ENCODE results near the gene OTOF. TPM values are rescaled to one million over a fixed set of nuclear protein-coding genes. Genes with fewer than 3 reads are reported as not detected.

The OTOF gene
- total RNA-seq, 6 experiments from 2014 or later = 0.06 to 0.12 TPM; not detected in 4

DNA sequence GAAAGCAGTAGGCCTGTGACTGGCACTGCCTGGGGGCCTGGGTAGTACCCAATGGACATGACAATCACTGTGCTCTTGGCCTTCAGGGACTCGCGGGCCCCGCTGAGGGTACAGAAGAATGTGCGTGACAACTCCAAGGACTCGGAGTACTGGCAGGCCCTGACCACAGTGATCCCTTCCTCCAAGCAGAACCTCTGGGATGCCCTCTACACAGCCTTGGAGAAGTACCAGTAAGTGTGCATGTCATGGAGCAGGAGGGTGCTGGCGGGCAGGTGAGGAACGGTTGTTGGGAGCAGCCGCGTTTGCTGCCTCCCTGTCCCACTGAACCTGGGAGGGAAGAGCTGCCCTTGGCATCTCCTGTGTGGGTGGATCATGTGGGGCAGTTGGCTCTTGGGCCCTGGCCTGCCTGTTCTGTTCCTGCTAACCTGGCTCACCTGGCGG is 23.3 kb downstream of the OTOF start:
- ATAC-seq (no peak), DNase-seq (peak in 2 of 3 donors; percentile 42 to 44)
- Histone ChIP-seq H3K27ac (no peak overlapping the region), H3K27me3 (no peaks in the 10 kb centered on the region), H3K36me3 (no peaks in the 10 kb centered on the region), H3K4me1 (peaks cover 0 to 9% (median 0%) of the 10 kb centered on the region in 4 donors), H3K9me3 (no peaks in the 10 kb centered on the region), H3K4me3 (no peak overlapping the region)
- intact Hi-C loops (cut with DNase I) = no loop called here
- TF ChIP-seq POLR2A (IDR thresholded peaks at IDR 0.05) = no peak
- TF ChIP-seq, protein P1, sequence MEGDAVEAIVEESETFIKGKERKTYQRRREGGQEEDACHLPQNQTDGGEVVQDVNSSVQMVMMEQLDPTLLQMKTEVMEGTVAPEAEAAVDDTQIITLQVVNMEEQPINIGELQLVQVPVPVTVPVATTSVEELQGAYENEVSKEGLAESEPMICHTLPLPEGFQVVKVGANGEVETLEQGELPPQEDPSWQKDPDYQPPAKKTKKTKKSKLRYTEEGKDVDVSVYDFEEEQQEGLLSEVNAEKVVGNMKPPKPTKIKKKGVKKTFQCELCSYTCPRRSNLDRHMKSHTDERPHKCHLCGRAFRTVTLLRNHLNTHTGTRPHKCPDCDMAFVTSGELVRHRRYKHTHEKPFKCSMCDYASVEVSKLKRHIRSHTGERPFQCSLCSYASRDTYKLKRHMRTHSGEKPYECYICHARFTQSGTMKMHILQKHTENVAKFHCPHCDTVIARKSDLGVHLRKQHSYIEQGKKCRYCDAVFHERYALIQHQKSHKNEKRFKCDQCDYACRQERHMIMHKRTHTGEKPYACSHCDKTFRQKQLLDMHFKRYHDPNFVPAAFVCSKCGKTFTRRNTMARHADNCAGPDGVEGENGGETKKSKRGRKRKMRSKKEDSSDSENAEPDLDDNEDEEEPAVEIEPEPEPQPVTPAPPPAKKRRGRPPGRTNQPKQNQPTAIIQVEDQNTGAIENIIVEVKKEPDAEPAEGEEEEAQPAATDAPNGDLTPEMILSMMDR (IDR thresholded peaks at IDR 0.05) = no peak
- WGBS (ENCODE audit: insufficient coverage, low coverage, low lambda C conversion rate, missing lambda C conversion rate) = no CpG with 5 or more reads among the region's 10 CpGs

DNA sequence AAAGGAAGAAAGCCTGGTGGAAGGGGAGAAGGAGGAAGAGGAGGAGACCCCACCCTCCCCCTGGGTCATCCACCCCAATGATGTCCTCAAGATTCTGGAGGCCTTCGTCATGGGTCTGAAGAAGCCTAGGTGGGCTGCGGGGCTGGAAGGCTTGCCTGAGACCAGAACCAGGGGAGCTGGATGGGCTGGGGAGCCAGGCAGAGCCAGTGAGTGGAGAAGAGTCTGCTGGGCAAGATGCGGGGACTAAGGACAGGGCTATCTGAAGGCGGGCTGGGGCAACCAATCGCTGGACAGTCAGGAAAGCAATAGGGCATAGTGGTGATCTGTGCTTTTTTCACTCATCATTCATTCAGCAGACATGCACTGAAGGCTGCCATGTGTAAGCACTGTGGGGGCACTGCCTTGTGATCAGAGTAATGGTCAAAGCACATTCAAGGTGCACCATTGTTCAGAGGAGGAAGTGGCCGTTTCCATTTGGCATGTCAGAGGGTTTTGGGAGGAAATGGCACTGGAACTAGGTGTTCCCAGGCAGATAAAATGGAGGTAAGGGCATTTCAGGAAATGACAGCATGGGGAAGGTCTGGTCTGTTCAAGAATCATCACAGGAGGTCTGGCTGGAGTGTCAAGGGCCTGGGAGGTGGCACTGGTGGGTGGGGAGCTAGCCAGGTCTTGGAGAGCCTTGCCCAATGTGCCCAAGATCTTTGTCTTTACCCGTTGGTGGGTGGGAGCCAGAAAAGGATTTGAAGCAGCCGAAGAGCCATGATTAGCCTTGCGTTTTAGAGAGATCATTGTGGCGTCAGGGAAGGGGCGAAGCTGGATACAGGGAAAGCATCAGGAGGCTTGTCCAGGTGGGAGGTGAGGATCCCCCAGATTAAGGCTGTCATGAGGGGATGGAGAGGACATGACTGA is 24.2 kb downstream of the OTOF start:
- no peak overlapping the region for H3K4me3 ChIP-seq
- H3K27me3 ChIP-seq = no peaks in the 10 kb centered on the region
- intact Hi-C loops (cut with DNase I) = no loop called here
- H3K4me1 ChIP-seq = peaks cover 0 to 9% (median 0%) of the 10 kb centered on the region in 4 donors
- no peaks in the 10 kb centered on the region for H3K36me3 ChIP-seq
- ATAC-seq = no peak
- TF ChIP-seq, protein P1 (IDR thresholded peaks at IDR 0.05) = no peak
- TF ChIP-seq POLR2A (IDR thresholded peaks at IDR 0.05) = no peak
- DNase-seq = peak in 2 of 3 donors; percentile 34 to 37
- H3K9me3 ChIP-seq = no peaks in the 10 kb centered on the region
- H3K27ac ChIP-seq = no peak overlapping the region
- WGBS (ENCODE audit: insufficient coverage, low coverage, low lambda C conversion rate, missing lambda C conversion rate) = 77% methylated on average over 6 of the region's 11 CpGs

DNA sequence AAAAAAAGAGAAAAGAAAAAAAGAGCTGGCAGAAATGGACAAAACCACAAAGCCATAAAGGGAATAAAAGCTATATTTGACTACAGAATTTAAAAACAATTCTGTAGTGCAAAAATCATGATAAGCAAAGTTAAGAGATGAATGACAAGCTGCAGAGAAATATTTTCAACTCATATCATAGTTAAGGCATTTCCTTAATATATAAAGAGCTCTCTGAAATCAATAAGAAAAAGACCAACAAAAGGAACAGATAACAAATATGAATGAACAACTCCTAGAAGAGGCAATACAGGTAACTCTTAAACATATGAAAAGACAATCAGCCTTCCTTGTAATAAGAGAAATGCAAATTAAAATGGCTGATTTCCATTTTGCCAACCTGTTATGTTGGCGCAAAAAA is 26.2 kb downstream of the OTOF start:
- WGBS (ENCODE audit: insufficient coverage, low coverage, low lambda C conversion rate, missing lambda C conversion rate) = 82% methylated on average over 1 of the region's 1 CpG
- TF ChIP-seq, protein P1 (IDR thresholded peaks at IDR 0.05) = no peak
- TF ChIP-seq POLR2A (IDR thresholded peaks at IDR 0.05) = no peak
- ATAC-seq = no peak
- H3K36me3 ChIP-seq = no peaks in the 10 kb centered on the region
- no peak overlapping the region for H3K4me3 ChIP-seq
- intact Hi-C loops (cut with DNase I) = no loop called here
- no peak overlapping the region for H3K27ac ChIP-seq
- no peaks in the 10 kb centered on the region for H3K9me3 ChIP-seq
- H3K27me3 ChIP-seq = no peaks in the 10 kb centered on the region
- H3K4me1 ChIP-seq = peaks cover 0 to 6% (median 0%) of the 10 kb centered on the region in 4 donors
- no peak for DNase-seq

DNA sequence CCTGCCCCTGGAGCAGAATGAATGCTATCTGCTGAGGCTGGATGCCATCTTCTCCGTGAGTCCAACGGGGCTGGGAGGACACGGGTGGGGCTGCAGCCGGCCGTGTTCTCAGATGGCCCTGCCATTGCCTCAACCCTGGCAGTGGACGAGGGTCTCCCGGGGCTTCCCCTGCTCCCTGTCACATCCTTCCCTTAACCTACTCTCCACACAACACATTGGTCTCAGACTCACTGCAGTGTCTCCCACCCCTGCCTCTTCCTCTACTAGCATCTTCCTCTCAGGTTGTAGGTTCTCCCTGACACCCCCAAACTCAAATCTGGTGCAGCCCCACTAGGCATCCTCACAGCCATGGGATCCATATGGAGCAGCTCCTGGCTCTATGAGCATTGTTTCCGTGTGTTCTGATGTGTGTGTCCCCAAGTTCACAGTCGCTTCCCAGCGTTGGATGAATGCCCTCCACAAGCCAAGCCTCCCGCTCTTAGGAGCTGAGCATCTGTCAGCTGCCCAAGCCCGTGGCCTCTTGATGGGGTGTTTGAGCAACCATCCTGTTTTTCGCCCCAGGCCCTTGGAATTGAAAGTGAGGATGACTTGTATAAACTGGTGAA is 27.8 kb downstream of the OTOF start:
- no peaks in the 10 kb centered on the region for H3K36me3 ChIP-seq
- no peaks in the 10 kb centered on the region for H3K9me3 ChIP-seq
- TF ChIP-seq POLR2A (IDR thresholded peaks at IDR 0.05) = no peak
- TF ChIP-seq, protein P1 (IDR thresholded peaks at IDR 0.05) = no peak
- WGBS (ENCODE audit: insufficient coverage, low coverage, low lambda C conversion rate, missing lambda C conversion rate) = 89% methylated on average over 9 of the region's 13 CpGs
- no peak for ATAC-seq
- DNase-seq = peak in 2 of 3 donors; percentile 27 to 32
- no peaks in the 10 kb centered on the region for H3K4me1 ChIP-seq
- H3K27me3 ChIP-seq = no peaks in the 10 kb centered on the region
- no peak overlapping the region for H3K27ac ChIP-seq
- intact Hi-C loops (cut with DNase I) = no loop called here
- no peak overlapping the region for H3K4me3 ChIP-seq
